Stimulated activated CD4-positive, alpha-beta T cell treated with anti-CD3 and anti-CD28 coated beads, Interleukin-1b, Interleukin-23, amount 100 ng/mL, for 4 hours (primary cell): Measurements from ENCODE around the gene TBC1D10A.

Source experiments
- DNase-seq, 2 donors: peaks; one replicate each; pipeline ENCODE4 v3.0.0-alpha.2; 2020; ENCODE audit warnings: low read depth in 2 of 2

TBC1D10A gene

GRCh38 chr22:30320021-30320556, 6.7 kb downstream of the TBC1D10A start:
- DNase-seq, result no peak

GRCh38 chr22:30318799-30319419, 7.8 kb downstream of the TBC1D10A start:
- DNase-seq, result no peak

- DNase-seq, result no peak
These were observed 9.0 kb downstream of the TBC1D10A start for GRCh38 chr22:30317778-30318177.

DNA sequence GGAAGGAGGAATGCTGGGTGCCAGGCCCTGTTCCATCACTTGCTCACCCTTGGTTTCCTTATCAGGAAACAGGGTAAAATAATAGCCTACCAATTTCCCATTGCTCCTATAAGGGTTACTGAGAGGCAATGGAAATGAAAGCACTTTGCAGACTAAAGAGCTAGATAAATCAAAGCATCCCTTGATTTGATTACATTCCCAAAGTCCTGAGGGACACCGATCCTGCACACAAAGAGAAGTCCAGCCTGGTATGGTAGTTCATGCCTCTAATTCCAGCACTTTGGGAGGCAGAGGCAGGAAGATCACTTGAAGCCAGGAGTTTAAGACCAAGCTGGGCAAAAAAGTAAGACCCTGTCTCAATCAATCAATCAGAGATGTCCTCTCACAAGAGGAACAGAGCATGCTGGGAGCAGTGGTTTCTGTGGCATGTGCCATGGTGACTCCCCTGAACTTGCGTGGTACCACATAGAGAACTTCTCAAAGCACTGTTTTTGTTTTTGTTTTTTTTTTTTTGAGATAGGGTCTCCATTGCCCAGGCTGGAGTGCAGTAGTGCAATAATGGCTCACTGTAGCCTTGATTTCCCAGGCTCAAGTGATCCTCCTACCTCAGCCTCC, 10.7 kb downstream of the TBC1D10A start:
- DNase-seq, result no peak

GRCh38 chr22:30314915-30315314, 11.8 kb downstream of the TBC1D10A start:
- peak; percentile 27 to 31 for DNase-seq

DNA sequence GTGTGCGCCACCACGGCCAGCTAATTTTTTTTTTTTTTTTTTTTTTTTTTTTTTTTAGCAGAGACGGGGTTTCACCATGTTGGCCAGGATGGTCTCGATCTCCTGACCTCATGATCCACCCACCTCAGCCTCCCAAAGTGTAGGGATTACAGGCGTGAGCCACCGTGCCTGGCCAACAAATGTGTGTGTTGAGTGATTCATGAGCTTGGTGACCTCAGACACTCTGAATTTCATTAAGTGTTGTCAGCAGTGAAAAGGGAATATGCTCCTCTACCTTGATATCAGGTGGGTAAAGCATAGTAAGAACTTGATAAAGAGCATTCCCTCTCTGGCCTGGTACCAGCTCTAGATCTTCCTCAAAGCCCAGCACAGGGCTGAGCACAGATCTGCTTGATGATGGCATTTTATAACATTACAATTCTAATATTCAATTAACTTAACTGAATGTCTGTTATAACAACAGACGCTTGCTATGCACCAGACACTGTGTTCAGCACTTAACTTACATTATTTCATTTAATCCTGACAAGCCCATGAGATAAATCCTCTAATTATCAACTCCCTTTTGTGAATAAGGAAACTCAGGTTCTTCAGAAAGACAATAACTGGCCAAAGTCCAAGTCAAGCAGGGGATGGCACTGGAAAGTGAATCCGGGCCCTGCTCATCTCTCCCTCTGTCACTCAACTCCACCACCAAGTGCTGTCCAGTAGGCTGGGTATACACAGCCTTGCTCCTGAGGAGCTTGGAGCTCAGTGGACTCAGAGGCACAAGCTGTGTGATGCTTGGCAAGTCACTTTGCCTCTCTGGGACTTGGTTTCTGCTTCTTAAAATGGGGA, 13.0 kb downstream of the TBC1D10A start:
- no peak for DNase-seq

DNA sequence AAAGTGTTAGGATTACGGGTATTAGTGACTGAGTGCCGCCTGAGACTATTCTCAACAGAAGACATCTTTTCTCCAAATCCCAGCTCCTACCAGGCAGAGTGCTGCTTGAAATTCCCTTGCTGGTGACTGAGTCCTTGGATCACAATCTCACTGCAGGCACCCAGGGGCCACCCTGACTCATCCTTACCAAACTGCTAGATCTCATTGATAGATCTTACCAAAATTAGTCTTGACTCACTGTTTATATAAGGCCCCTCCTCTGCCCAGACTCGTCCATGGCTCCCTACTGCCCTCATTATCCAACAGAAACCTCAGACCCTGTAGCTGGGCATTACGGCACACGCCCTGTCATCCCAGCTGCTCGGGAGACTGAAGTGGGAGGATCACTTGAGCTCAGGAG, 14.7 kb downstream of the TBC1D10A start:
- DNase-seq, result no peak

DNA sequence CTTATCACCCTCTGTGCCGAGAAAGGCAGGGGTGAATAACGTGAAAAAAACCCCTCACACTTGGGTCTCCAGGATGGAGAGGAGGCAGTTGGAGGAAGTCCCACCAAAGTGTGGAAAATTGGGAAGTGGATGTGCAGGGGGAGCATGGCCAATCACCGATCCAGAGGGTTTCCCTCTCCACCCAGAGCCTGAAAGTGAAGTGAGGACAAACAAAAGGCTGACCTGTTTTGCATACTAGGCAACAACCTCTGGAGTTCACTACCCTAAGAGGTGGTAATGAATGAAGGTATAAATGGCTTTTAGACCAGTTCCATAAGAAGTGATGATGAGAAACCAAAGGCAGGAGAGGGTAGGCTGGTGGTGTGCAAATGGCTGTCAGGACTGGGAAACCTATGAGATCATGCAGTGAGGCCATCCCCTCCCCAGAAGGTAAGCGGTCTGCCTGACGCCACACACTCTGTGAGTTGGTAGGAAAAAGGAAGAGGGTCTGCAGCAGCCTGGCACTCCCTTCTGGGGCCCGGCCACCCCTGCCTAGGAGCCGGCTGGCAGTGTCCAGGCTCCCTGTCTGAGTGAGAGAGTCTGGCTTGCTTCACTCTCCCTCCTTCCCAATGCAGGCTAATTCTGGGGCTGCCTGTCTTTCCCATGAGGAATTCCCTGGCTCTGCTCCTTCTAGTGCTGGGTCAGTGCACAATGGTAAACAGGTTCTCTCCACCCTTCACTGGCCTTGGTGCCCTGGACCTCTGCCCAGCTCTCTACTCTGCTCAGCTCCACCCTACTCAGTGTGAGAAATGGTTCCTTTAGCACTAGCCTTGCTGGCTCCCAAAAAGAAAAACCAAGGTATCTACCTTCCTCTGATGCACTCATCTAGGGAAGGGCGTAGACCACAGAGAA, 15.6 kb downstream of the TBC1D10A start:
- DNase-seq, result no peak

DNA sequence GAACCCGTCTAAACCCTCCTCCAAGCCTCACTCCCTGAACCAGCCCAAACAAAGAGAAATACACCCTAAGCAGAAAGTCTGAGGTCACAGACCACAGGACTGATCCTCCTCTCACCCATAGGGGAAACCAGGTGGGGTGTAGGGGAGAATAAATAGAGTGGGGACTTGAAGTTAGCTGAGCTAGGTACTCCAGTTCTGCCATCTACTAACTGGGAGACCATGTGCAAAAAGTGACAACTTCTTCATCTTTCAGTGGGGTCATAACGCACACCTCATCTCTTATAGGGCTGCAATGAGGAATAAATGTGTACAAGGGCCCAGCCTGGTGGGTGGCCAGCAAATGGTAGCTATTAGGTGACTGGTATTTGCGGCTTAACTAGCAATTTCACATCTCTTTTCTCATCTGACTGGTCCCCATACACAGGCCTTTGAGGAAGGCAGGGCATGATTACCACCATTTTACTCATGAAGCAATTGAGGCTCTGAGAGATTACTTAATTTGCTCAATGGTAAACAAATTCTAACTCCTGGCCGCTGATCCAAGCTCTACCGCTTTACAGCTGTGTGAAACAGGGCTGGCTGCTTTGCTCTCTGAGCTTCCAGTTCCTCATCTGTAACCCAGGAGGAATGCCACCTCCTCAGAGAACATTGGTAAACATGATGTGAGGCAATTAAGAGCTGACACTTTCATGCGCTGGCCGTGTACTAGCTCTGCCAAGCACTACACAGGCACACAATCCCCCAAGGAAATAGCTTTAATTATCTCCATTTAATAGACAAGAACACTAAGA, 16.6 kb downstream of the TBC1D10A start:
- DNase-seq, result no peak

- no peak for DNase-seq
These were observed 18.1 kb downstream of the TBC1D10A start for GRCh38 chr22:30308518-30309230.

GRCh38 chr22:30308093-30308492, 18.6 kb downstream of the TBC1D10A start:
- no peak for DNase-seq

DNA sequence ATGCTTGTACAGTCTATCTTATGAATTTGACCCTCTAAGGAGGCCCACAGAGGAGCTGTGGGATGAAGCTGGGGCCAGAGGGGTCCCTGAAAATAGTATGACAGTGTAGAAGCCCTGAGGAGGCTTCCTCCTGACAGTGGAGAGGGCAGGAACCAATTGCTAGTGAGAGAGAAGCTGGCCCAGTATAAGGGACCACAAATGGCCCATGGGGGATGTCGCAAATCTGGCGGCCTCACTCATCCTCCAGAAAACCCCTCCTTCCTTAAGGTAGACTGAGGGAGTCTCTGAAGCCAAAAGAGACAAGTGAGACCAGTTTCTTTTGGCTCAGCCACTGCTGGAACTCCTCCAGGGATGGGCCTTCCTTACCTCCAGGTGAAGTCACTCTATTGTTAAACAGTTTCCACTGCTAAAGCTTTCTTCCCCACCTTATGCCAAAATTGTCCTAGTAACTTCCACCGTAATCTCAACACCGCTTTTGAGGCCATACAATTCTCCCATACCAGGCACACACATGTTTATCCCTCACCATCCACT, 19.6 kb downstream of the TBC1D10A start:
- no peak for DNase-seq

DNA sequence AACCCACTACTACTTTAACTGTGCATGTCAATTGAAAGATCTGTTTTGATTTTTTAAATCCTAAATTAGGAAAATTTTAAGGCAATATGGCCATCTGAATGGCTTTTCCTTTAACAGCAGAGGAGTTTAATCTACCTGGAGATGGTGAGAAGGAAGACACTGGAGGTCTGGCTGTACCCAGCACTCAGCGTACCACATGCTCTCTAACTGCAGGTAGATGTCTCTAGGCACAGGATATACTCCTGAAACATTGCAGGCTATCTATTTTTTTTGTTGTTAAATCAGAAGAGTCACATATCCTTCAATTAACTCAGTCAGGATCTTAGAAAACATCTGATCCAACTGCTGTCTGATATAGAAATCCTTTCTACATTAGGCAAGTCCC, 20.1 kb downstream of the TBC1D10A start:
- DNase-seq, result no peak

DNA sequence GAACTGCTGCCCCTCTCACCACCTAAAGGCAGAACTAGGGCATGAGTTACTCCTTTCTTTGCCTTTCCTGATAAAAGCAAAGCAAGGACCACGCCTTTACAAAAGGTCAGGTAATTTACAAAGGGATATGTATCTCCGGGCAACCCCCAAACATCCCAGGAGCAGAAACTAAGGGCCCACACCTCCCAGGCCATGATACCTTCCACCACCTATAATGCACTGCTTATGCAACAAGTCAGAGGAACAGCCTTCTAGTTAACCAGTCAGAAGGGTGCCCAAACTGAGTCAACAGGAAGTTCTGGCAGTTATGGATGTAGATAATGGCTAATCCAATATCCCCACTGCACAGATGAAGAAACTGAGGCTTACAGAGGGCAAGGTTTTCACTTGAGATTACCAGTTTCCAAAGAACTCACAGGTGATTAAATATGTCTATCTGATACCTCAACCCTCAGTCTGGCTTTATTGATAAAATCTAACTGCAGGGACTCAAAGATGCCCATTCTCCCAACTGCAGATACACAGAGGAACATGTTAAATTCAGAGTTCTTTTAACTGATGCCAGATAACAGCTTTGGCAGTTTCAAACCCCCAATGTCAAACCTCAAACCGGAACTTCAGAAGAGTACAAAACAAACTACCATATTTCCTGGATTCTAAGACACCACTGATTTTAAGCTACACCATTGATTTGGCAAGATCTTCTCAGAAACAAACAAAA, 20.7 kb downstream of the TBC1D10A start:
- DNase-seq, result no peak

- no peak for DNase-seq
These were observed 21.2 kb downstream of the TBC1D10A start for GRCh38 chr22:30305519-30305905.

- no peak for DNase-seq
These were observed 22.1 kb downstream of the TBC1D10A start for GRCh38 chr22:30304495-30305244.

GRCh38 chr22:30302810-30303138, 24.0 kb downstream of the TBC1D10A start:
- no peak for DNase-seq

- no peak for DNase-seq
These were observed 24.5 kb downstream of the TBC1D10A start for GRCh38 chr22:30301995-30302809.
